Thymus (tissue), 11 donors: Measurements from ENCODE around the gene RNF121. TPM values are rescaled to one million over a fixed set of nuclear protein-coding genes. Genes with fewer than 3 reads are reported as not detected.

ENCODE experiments used
- DNase-seq, 9 donors: peaks; one replicate each; pipeline ENCODE4 v3.0.0-alpha.2; 2013; ENCODE audit warnings: low spot score in 9 of 9, low read depth in 6 of 9, missing footprints in 1 of 9
- H3K27ac ChIP-seq, 2 donors: one replicate each; pipeline ENCODE4 v1.5.1; 2013; ENCODE audit warnings: control low read depth in 1 of 2, low read depth in 1 of 2, low read length in 1 of 2, mild to moderate bottlenecking in 1 of 2, moderate library complexity in 1 of 2
- H3K27me3 ChIP-seq, 2 donors: one replicate each; pipeline ENCODE4 v1.5.1; 2013; ENCODE audit warnings: low read length in 1 of 2; ENCODE audit not compliant: control insufficient read depth in 2 of 2, insufficient read depth in 1 of 2
- H3K36me3 ChIP-seq, 2 donors: one replicate each; pipeline ENCODE4 v1.5.1; 2013; ENCODE audit warnings: low read length in 1 of 2, mild to moderate bottlenecking in 1 of 2, moderate library complexity in 1 of 2; ENCODE audit not compliant: control insufficient read depth in 2 of 2, insufficient read depth in 2 of 2
- H3K4me1 ChIP-seq, 2 donors: one replicate each; pipeline ENCODE4 v1.5.1; 2013; ENCODE audit warnings: low read length in 2 of 2; ENCODE audit not compliant: control insufficient read depth in 2 of 2, insufficient read depth in 2 of 2
- H3K4me3 ChIP-seq, 2 donors: one replicate each; pipeline ENCODE4 v1.5.1; 2013; ENCODE audit warnings: low read length in 2 of 2, control low read depth in 1 of 2, mild to moderate bottlenecking in 1 of 2
- H3K9me3 ChIP-seq, 2 donors: one replicate each; pipeline ENCODE4 v1.5.1; 2013; ENCODE audit warnings: low read length in 1 of 2, mild to moderate bottlenecking in 1 of 2; ENCODE audit not compliant: control insufficient read depth in 2 of 2, insufficient read depth in 1 of 2
- WGBS: extraction: QIAGEN DNeasy Blood & Tissue Kit; methylation state at CpG from one replicate; pipeline ENCODE4 v1.1.7; 2013; 5-methylcytosine and 5-hydroxymethylcytosine counted together
- polyA plus RNA-seq: library from polyadenylated mRNA; stranded (reverse); fragments of 200-250 nt; gene quantifications from one replicate; pipeline ENCODE4 v1.2.3, GENCODE V29; 2013
- total RNA-seq: library from RNA; stranded (reverse); fragments of 120-200 nt; gene quantifications from one replicate; pipeline ENCODE4 v1.2.4, GENCODE V29; 2013
- donor health status: healthy.

RNF121 gene
- total and polyA plus RNA-seq, 2 donors: 10.3 to 13.0 TPM

- no peaks in the 10 kb centered on the region for H3K9me3 ChIP-seq
- peaks cover 0 to 18% of the 10 kb centered on the region in 2 donors for H3K4me1 ChIP-seq
- WGBS: 93% methylated on average over 8 of the region's 8 CpGs
- no peak overlapping the region for H3K4me3 ChIP-seq
- H3K27me3 ChIP-seq: no peaks in the 10 kb centered on the region
- no peak for DNase-seq
- H3K36me3 ChIP-seq: peaks cover 42 to 44% of the 10 kb centered on the region in 2 donors
- peak overlapping the region; percentile 36 to 38 for H3K27ac ChIP-seq
Measured at GRCh38 chr11:71999798-72000197, 71.0 kb downstream of the RNF121 start.

DNA sequence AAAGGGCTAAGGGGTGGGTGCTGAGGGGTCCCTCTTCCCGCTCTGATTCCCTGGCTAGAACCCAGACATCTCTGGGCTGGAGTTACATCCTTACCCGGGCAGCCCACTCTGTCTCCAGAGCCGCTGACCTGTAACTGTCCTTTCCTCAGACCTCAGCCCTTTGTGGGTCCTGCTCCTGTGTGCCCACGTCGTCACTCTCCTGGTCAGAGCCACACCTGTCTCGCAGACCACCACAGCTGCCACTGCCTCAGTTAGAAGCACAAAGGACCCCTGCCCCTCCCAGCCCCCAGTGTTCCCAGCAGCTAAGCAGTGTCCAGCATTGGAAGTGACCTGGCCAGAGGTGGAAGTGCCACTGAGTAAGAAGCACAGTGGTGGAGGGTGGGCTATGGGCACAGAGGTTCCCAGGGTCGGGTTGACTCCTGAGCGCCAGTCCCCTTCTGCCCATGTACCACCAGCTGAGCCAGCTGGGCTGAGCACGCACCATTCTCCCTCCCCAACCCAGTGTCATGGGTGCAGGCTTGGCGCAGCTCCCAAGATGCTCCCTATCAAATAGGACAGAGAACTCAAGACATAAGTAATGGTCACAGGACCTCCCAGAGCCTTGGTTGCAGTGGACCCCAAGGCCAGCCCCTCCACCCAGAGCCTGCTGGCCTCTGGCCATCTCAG lies 71.5 kb downstream of the RNF121 start:
- Histone ChIP-seq H3K27me3 (no peaks in the 10 kb centered on the region), H3K4me1 (peaks cover 0 to 18% of the 10 kb centered on the region in 2 donors), H3K9me3 (no peaks in the 10 kb centered on the region), H3K4me3 (no peak overlapping the region), H3K27ac (peak overlapping the region in 1 of 2 donors; percentile 38), H3K36me3 (peaks cover 48 to 50% of the 10 kb centered on the region in 2 donors)
- 95% methylated on average over 10 of the region's 10 CpGs for WGBS
- no peak for DNase-seq

GRCh38 chr11:72001285-72001684 lies 72.4 kb downstream of the RNF121 start:
- H3K27ac ChIP-seq: no peak overlapping the region
- no peaks in the 10 kb centered on the region for H3K9me3 ChIP-seq
- WGBS: 97% methylated on average over 11 of the region's 11 CpGs
- H3K36me3 ChIP-seq: peaks cover 57 to 59% of the 10 kb centered on the region in 2 donors
- no peaks in the 10 kb centered on the region for H3K27me3 ChIP-seq
- H3K4me3 ChIP-seq: no peak overlapping the region
- no peak for DNase-seq
- H3K4me1 ChIP-seq: peaks cover 0 to 18% of the 10 kb centered on the region in 2 donors

DNA sequence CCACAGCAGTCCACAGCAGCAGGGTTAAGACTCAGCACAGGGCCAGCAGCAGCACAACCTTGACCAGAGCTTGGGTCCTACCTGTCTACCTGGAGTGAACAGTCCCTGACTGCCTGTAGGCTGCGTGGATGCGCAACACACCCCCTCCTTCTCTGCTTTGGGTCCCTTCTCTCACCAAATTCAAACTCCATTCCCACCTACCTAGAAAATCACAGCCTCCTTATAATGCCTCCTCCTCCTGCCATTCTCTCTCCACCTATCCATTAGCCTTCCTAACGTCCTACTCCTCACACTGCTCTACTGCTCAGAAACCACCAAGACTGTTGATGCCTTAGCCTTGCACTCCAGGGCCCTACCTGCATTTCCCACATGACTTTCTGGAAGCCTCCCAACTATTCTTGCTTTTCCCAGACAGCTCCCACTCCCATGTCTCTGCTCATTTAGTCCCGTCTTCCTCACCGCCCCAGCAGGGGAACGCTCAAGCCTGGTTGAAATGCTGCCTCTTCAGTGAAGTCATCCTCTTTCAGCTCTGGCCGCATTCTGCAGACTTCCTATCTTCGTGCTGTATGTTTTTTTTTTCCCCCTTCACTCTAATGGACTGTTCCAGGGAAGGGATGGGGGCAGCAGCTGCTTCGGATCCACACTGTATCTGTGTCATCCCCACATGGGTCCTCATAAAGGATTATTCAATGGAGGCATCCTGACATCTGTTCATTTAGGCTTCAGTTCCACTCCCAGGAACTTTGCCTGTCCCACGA lies 73.2 kb downstream of the RNF121 start:
- WGBS: 88% methylated on average over 10 of the region's 10 CpGs
- H3K27ac ChIP-seq: no peak overlapping the region
- H3K27me3 ChIP-seq: no peaks in the 10 kb centered on the region
- no peak for DNase-seq
- H3K36me3 ChIP-seq: peaks cover 64 to 66% of the 10 kb centered on the region in 2 donors
- no peaks in the 10 kb centered on the region for H3K9me3 ChIP-seq
- H3K4me1 ChIP-seq: peaks cover 0 to 18% of the 10 kb centered on the region in 2 donors
- H3K4me3 ChIP-seq: no peak overlapping the region

- H3K4me1 ChIP-seq: peaks cover 0 to 15% of the 10 kb centered on the region in 2 donors
- peaks cover 75 to 76% of the 10 kb centered on the region in 2 donors for H3K36me3 ChIP-seq
- no peak overlapping the region for H3K4me3 ChIP-seq
- no peak overlapping the region for H3K27ac ChIP-seq
- no peak for DNase-seq
- no peaks in the 10 kb centered on the region for H3K27me3 ChIP-seq
- no peaks in the 10 kb centered on the region for H3K9me3 ChIP-seq
- WGBS: 97% methylated on average over 12 of the region's 12 CpGs
Measured at GRCh38 chr11:72002841-72003775, 74.3 kb downstream of the RNF121 start.

DNA sequence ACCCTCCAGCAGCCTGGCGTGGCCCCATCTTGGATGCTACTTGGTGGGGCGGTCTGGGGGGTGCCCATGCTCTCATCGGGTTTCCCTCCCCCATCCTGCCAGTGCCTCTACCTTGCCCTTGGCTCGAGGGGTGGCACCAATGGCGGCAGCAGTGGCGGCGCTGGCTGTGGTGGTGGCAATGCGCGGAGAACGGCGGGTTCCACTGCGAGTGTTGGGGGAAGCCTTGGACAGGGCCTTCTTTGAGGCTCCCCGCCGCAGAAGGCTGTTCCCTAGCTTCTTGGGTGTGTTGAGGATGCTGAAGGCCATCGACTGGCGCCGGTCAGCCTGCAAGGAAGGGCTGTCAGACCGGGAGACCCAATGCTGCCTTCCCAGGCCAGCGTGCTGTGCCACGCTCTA lies 74.9 kb downstream of the RNF121 start:
- Histone ChIP-seq H3K27me3 (no peaks in the 10 kb centered on the region), H3K4me1 (peaks cover 0 to 11% of the 10 kb centered on the region in 2 donors), H3K9me3 (no peaks in the 10 kb centered on the region), H3K27ac (no peak overlapping the region), H3K36me3 (peaks cover 82% of the 10 kb centered on the region in 2 donors), H3K4me3 (no peak overlapping the region)
- 98% methylated on average over 20 of the region's 20 CpGs for whole genome bisulfite sequencing
- no peak for DNase-seq

DNA sequence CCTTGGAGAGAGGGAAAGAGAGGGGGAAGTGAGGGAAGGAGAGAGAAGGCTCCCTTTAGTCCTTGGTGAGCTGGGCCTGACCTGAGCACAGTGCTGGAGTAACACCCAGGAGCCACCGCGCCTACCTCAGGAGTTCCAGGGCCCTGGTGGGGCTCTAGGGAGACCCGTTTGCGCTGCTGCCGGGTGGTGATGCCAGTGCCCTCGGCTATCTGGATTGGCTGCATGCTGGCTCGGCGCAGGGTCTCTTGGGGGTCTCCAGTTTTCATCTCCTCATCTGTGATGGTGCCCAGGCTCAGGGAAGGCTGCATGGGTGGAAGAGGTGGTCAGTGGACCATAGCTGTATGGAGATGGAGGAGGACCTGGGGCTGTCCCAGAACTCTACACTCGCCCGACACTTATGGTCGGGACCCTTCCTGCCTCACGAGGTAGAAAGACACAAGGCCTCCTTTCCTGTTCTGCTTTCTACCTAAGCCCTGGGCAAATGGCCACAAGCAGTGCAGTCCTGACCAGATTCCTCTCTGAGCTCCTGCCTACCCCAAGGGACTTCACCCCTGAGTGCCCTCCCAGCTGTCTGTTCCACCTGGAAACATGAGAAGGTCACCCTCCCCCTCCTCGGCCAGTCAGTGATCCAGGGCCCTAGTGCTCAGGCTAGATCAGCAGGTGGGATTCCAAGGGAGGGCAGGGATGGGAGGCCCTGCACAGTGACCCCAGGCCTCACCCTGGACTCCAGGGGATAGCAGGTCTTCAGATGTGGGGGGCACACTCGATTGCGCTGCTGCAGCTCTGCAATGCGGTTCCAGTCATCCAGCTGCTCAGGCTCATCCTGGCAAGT lies 75.9 kb downstream of the RNF121 start:
- 97% methylated on average over 16 of the region's 16 CpGs for WGBS
- Histone ChIP-seq H3K36me3 (peaks cover 85 to 92% of the 10 kb centered on the region in 2 donors), H3K4me1 (peaks cover 0 to 2% of the 10 kb centered on the region in 2 donors), H3K27me3 (no peaks in the 10 kb centered on the region), H3K4me3 (no peak overlapping the region), H3K9me3 (no peaks in the 10 kb centered on the region), H3K27ac (no peak overlapping the region)
- no peak for DNase-seq
